Testis (tissue), 2 donors: Measurements from ENCODE around the gene ALOX15.

Source experiments
- CTCF ChIP-seq, 3 experiments: fragments of 450-650 bp in 2 of 3; fragments of 200-600 bp in 1 of 3; sonication (generic) in 1 of 3; IDR thresholded peaks; one replicate each; pipeline ENCODE4 v1.5.1; 2016 to 2019; ENCODE audit warnings: antibody characterized with exemption in 3 of 3, mild to moderate bottlenecking in 2 of 3, moderate library complexity in 1 of 3
- POLR2A ChIP-seq: fragments of 450-650 bp; IDR thresholded peaks from one replicate; pipeline ENCODE4 v1.6.1; 2017; ENCODE audit warnings: antibody characterized with exemption, mild to moderate bottlenecking, moderate library complexity

GRCh38 chr17:4582101-4582501 lies 59.4 kb downstream of the ALOX15 start:
- TF ChIP-seq CTCF (IDR thresholded peaks at IDR 0.05) (no peak), POLR2A (no peak)
